NCI-H345 (cell line): ENCODE data around the gene FOXS1.

ENCODE experiments used
- DNase-seq: peaks from one replicate; lab custom pipeline; 2025; lab: John Stamatoyannopoulos, UW

The FOXS1 gene

DNA sequence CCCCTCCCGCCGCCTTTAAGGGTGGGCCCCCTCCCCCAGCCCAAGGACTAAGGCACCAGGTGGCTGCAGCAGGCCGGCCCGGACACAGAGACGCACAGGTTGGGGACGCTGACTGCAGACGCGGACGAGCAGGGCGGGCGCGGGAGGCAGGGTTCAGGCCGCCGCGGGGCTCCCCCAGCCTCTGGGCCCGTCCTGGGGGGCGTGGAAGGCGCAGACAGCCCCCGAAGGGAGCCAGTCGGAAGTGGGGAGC is 15.7 kb upstream of the FOXS1 start:
- DNase-seq = peak; percentile 52

DNA sequence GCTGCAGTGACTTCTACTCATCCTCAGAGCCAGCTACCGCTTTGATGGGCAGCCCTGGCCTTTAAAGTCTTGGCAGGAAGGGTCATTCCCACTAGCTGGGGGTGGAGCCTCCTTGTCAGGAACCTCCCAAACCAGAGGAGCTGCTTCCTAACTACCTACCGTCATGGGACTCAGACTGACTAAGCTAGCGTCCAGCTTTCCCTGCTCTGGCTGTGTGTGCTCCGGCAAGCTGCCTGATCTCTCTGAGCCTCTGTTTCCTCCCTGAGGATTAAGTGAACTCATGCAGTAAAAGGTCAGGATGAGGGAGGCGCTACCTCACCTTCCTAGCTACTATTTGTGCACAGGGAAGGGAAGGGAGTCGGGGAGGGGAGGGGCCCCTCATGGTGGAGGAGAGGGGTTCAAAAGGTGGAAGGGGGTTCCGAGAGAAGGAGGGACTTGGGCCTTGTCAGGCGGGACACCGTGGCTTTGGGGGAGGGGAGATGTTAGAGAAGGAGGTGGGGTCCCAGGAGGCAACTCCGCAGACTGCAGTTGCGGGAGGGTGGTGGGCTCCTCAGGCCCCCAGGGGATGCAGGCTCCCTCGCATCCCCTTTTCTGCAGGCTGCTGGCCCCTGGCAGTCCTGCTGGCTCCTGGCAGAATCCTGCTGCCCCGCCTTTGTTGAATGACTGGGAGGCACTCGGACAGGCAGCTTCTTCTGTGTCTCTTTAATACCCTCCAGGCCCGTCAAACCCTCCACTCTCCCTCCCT is 15.2 kb upstream of the FOXS1 start:
- DNase-seq = no peak

DNA sequence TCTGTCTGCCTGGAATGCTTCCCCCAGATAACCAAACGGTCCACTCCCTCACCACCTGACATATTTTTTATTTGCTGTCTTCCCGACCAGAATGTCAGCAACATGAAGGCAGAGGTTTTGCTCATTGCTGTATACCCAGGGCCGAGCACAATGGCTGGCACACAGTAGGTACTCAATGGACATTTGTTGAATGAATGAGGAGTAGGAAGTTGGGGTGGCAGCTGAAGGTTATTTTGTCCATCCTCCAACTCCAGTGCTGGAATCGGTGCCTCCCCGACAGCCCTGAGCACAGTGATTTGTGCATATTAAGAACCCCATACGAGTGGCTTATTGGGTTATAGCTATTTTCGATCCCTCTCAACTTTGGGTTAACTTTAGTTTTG is 14.6 kb upstream of the FOXS1 start:
- no peak for DNase-seq

DNA sequence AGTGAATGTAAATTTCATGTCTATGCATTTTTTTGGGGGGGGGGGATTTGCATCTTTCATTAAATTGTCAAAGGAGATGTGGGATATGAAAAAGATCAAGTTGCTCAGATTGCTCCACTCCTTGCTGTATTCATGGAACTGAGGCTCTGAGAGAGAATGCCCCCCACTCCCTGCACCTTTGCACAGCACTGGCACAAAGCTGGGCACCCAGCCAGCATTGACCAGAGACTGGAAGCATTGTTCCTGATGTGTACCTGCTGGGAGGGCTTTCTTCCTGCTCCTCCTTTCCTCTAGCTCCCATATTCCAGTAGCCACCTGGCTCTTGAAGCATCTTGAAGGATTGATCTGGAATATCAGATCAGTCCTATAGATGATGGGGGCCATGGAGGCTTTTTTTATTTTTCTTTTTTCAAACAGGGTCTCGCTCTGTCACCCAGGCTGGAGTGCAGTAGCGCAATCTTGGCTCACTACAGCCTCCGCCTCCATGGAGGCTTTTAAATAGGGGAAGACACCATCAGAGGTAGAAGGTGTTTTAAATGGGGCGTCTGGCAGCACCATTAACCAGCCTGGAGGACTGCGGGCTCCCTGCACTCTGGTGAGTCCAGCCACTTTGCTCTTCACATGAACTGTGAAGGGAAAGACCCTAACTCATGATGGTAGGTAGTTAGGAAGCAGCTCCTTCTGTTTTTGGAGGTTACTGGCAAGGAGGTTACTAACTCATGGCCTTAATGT is 14.0 kb upstream of the FOXS1 start:
- no peak for DNase-seq

DNA sequence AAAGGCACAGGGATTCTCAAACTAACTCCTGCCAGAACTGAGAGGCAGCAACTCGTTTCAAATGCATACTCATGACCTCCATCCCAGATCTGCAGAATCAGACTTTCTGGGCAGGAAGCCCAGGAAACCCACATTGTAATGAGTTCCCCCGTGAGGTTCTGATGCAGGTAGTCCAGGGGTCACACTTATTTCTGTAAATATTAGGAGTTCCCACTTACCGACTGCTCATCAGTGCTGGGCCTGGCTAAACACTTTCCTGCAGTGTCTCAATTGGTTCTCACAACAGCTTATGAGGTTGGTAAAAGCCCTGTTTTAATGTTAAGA is 13.3 kb upstream of the FOXS1 start:
- DNase-seq = no peak

DNA sequence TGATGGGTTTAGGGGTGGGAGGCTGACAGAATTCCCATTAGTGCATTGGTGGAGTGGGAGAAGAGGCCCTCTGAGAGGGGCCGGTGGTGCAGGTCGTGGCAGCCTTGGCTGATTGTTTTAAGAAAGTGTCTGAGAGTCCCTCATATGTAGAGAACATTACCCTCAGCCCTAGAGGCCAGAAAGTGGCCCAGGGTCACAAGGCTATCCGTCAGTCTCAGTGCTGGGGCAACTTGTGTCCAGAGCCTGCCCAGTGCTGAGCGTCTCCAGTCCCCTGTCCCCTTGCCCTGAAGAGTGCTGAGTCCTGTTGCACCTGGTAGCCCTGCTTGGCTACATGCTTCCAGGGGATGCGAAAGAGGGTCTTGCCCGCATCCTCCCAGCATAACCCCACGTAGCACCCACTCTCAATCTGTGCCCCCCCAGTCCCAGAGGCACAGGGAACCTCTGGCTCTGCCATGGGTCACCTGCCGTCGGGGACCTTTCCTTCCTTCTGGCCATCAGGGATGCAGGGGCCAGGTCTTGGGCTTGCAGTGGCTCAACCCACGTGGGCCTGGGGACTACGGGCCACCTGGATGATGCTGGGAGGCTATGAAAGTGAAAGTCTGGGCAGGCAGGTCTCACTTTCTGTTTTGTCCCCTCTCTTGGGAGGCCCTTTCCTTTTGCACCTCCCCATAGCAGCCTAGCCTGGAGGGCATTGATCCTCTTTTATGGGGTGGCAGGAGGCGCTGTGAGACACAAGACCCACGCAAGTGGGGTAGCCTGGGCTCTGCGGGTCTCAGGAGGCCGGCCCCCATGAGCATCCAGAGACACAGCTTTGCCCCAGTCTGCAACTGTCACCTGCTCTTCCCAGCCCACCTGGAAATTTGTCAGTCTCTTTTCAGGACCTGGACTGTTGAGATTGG is 12.7 kb upstream of the FOXS1 start:
- no peak for DNase-seq

DNA sequence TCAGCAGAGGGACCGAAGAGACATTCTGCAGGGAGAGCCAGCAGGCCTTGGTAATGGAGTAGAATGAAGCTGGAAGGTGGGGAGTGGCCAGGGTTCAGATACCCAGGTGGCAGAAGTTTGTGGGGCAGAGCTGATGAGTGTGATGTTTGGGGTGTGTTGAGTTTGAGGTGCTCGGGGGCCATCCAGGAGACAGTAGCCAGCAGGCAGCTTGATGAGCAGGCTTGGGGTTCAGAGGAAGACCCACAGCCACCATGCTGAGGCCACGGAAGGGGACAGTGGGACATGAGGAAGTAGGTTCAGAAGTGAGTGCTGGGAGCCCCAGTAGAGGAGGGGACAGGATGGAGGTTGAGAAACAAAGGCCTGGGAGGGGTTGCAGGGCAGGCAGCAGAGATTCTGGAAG is 11.1 kb upstream of the FOXS1 start:
- no peak for DNase-seq

DNA sequence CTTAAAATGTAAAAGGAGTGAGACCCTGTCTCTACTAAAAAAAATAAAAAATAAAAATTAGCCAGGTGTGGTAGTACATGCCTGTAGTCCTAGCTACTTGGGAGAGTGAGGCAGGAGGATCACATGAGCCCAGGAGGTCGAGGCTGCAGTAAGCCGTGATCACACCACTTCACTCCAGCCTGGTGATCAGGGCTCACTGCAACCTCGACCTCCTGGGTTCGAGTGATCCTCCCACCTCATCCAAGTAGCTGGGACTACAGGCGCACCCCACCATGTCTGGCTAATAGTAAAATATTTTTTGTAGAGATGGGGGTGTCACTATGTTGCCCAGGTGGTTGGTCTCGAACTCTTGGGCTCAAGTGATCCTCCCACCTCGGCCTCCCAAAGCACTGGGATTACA is 8.1 kb upstream of the FOXS1 start:
- DNase-seq = no peak

DNA sequence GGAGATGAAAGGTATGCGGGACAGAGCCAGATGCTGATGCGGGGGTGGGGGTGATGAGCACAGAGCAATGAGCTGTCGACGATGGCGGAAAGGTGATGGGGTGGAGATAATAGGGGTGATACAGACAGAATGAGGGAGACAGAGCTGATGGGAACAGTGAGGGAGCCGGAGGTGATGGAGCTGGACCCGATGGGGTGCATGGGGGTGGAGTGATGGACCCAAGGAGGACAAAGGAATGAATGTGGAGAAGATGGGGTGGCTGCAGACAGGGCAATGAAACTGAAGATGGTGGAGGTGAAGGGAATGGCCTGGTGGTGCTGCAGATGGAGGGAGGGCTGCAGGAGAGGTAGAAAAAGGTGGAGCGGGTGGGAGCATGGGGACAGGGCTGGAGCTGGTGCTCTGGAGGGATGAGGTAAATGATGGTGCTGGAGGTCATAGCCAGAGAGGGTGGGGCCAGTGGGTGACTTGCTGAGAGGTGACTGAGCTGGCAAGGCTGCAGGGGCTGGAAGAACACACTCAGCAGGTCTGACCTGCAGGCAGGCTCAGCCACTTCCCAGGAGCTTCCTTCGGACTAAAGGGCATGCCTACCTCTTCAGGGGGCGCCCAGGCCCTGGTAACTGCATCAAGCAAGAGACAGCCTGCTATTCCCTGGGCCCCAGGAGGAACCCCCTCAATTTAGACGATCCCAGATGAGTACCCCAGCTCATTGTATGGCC is 6.0 kb upstream of the FOXS1 start:
- DNase-seq = no peak

DNA sequence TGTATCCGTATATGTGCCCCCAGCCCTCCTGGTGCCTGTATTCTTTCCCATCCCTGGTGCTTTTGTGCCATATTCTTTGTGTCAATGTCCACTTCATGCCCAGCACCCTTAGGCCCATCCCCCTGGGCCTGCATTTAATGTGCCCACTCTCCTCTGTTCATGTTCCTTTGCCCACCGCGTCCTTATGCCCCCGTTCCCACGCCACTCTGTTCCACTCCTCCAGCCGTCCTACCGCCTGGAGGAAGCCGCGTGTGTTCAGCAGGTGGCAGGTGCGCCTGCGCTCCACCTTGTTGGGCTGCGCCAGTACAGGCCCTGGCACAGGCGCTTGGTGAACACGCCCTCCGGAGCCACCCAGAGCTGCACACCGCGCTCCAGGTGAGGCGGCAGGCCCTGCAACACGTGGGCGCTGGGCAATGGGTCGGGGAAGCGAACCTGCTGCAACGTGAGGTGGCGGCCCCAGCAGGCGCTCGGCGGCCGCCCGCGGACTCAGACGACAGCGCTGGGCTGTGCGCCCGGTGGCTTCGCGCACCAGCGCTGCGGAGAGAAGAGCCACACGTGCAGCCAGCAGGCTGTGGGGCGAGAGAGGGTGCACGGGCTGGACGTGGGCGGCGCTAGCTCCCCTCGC is 4.0 kb upstream of the FOXS1 start:
- peak; percentile 88 for DNase-seq

DNA sequence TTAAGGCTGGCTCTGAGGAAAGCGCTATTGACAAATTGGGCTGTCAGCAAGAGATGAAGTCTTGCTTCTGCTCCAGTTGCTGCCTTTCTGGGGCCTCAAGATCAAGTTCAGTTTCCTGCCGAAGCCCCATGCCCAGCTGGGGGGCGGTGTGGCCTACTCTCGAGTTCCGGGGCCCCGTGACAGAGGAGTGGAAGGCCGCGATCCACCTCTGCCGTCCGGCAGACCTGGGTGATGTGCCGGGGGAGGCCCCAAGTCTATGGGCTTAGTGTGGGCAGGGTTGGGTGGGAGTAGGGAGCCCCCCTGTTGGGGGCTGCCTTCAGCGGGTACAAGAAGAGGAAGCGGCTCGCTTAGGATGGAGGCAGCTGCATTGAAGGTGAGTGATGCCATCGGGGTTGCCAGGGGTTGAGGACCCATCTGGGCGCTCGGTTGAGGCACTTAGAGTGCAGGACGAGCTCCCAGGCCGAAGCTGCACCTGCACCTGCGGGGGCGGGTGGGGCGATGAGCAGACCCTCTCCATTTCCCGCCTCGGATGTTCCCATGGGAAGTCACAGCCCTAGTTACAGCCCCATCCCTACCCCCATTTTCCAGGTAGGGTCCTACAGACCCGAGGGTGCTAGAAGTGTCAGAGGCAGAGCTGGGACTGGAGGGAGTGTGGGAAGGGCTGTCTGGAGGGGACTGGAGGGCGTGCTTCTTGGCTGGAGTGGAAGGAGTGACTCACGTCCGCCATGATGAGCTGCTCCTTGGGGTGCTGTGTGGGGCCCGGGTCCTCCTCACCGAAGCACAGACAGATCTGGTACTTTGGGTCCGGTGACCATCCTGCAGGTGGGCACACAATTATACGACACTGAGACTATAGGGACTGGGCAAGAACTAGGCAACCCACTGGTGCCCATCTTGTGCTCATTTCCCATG is 2.9 kb upstream of the FOXS1 start:
- no peak for DNase-seq

DNA sequence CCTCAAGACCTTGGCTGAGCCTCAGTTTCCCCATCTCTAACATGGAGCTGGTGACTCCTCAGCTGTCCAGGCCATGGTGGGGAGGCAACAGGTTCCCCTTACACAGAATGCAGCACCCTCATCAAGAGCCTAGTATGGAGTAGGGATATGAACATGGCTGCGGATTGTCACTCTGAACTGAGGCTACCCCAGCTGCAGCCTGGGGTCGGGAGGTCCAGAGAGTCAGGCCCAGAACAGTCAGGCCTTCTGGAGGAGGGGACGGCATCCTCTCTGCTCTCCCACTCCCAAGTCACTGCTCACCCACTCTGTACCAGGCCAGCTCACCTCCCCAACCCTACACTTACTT is 1.4 kb upstream of the FOXS1 start:
- DNase-seq = no peak

DNA sequence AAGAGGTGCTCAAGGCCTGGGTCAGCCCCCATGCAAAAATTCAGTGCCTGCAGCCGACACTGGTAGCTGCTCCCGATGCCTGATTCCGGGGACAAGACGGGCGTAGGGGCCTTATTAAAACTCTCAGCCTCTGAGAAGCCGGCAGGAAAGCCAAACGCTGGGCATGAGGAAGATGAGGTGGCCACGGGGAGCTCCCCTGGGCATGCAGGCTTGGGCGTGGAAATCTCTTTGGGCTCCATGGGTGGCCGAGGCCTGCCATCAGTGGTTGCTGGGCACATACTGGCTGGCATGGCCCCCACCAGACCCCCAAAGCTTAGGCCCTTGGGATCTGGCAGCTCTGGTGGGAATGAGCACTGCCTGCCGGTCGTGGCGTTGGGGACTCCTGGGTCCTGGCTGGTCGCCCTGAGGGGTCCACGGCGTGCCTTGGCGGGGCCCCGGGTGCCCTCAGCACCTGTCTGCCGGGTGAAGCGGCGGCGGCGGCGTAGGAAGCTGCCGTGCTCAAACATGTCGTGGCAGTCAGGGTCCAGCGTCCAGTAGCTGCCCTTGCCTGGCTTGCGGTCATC is 586 bp downstream of the FOXS1 start:
- no peak for DNase-seq

DNA sequence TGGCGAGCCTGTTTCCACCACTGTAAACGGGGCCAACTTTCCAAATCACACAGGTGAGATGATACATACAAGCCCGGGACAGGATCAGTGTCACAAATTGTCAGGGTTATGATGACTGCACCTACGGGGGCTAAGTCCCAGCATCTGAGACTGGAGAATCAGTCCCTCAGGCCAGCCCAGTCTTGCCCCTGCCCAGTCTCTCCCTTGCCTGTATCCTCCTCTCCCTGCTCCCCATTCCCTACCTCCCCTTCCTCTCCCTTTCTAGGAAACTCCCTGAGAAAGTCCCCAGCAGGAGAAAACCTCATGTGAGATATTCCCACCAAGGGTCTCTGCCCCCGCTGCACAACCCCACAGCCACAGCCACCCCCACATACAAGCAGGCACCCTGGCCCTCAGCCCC is 1.5 kb downstream of the FOXS1 start:
- no peak for DNase-seq

DNA sequence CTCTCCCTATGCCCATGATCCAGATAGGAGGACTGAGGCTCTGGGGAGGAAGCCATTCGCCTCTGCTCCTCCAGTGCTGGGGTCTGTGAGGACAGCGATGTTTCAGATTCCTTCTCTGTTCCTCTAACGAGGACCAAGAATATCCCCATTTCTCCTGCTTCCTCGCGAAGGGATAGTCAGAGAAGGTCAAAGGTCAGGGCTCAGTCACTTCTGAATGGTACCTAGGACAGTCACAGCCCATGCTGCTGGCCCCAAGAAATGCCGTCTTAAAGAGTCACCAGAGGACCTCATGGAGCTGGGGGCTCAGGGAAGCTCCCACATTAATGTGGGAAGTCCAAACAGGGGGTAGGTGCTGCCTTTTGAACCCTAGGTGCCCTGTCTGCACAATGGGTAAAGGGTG is 2.1 kb downstream of the FOXS1 start:
- no peak for DNase-seq

DNA sequence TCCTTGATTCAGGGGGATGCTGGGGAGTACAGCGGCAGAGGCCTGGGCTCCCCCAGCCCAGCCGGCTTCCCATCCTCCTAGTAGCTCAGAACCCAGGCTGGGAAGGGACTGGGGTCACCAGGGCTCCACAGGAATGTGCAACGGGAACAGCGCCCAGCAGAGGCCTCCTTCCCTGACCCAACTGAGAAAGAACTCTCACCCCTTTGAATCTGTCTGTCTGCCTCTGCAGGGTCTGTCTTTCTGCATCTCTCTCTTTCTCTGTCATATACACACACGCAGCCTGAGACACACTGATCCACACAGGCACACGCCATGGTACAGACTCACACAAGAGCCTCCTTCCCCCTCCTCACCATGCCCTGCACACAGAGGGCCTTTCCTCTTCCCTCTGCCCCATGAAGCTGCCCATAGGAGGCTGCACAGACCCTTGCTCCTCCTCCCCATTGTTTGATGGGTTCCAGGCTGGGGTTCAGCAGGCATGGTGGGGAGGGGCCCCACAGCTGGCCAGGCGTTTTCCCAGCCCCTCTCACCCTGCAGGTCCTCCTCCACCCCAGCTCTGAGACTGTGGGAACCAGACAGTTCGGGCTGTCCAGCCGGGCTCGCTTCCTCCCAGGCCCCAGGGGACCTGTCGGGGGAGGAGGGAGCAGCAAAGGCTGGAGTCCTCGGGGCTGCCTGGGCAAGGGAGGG is 2.8 kb downstream of the FOXS1 start:
- DNase-seq = no peak

DNA sequence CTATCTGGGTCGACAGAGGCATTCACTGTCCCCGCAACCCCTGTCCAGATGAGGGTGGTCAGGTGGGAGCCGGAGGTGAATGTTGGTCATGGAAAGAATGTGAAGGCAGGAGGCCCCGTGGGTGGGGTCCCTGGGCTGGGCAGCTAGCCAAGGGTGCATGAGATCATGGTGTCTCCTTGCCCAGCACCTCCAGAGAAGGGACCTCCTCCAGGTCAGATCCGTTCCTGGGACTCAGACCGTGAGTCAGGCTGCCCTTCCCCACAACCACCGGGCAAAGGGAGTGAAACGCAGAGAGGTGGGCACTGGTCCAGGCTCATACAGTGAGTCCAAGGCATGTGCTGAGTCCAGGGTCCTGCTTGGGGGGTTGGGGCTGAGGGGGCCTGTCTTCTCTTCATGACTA is 3.5 kb downstream of the FOXS1 start:
- DNase-seq = no peak

DNA sequence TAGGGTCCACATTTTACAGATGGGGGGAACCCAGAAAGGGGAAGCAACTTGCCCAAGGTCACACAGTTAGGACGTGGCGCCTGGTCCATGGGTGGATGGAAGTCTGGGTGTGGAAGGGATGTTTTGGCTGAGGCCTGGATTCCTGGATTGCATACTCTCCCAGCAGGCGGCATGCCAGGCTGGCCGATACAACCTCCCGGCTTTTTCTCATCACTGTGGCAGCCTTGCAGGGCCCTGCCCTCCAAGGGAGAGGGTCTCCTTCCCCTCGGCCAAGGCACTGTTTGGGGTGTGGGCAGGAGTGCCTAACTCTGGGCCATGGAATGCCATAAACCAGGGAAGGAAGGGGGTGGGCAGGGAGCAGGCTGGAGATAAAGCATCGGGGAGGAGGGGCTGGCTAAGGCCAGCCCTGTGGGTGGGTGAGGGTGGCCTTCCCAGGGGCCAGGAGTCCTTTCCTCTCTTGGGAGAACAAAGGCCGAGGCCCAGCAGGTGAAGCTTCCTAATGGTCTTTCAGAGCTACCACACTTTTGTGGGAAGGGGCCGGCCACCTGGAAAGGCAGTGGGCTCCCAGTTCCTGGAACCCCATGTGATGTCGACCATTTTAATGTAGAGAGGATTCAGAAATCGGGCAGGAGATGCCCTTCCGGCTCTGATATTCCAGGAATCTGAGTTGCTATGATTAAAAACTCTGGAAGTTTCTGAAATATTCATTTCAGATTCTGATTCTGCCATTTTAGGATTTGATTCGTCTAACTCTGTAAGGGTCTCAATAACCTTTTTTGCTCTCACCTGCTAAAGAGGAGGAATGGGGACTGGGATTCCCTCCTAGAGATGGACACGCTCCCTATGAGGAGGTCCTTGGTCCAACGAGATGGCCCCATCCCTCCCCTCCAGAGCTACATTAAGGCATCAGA is 4.2 kb downstream of the FOXS1 start:
- DNase-seq = no peak

DNA sequence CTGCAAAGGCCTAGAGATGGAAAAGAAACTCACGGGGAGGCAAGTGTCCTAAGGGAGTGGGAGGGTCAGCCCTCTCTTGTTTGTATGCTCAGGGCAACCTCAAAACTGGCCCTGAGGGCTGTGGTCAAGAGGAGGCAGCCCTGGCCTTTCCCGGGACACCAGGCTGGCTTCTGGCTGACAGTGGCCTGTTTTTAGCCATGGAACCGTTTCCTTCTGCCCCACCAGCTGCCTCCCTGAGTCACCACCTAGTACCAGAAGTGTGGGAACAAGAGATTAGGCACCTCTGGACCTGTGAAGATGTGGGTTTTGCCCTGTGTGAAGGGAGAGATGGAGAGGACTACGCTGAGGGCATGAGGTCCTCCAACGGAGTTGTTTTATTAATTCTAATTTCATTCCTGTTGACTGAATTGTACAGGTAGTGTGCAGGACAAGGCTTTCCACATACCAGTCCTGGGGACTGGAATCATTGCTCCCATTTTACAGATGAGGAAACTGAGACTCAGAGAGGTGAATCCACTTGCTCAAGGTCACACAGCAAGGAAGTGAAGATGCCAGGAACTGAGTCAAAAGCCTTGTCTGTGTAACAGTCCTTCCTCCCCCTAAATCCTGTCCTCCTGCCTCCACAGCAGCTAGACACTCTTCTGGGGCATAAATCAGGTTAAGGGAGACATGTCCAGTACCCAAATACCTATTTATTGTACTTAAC is 5.5 kb downstream of the FOXS1 start:
- no peak for DNase-seq
